ENCODE data around the gene C12orf42.
A peak's percentile ranks its signal among the peaks of the same experiment; 100 is the strongest.

Gene C12orf42

GRCh38 chr12:103495469-103496456 lies at the start of gene C12orf42:
C12orf42 (minus strand) TSS chr12:103495968; CDS start chr12:103478426, 17,542 bp downstream.
- peak in 1 of 2 donors; percentile 30 for DNase-seq (ENCODE audit: low read depth in 2 of 2)

GRCh38 chr12:103542078-103542477 lies 46.3 kb upstream of the C12orf42 start:
- no peak for DNase-seq (ENCODE audit: low read depth in 2 of 2)

GRCh38 chr12:103540319-103540718 lies 44.6 kb upstream of the C12orf42 start:
- no peak for DNase-seq (ENCODE audit: low read depth in 2 of 2)

GRCh38 chr12:103538397-103538796 lies 42.6 kb upstream of the C12orf42 start:
- no peak for DNase-seq (ENCODE audit: low read depth in 2 of 2)

GRCh38 chr12:103530307-103531066 lies 34.7 kb upstream of the C12orf42 start:
- DNase-seq (ENCODE audit: low read depth in 2 of 2) = no peak

GRCh38 chr12:103529306-103529705 lies 33.5 kb upstream of the C12orf42 start:
- DNase-seq (ENCODE audit: low read depth in 2 of 2) = no peak

- DNase-seq (ENCODE audit: low read depth in 2 of 2) = no peak
These were observed 28.6 kb upstream of the C12orf42 start for GRCh38 chr12:103524238-103524875.

- no peak for DNase-seq (ENCODE audit: low read depth in 2 of 2)
These were observed 28.0 kb upstream of the C12orf42 start for GRCh38 chr12:103523771-103524170.

- DNase-seq (ENCODE audit: low read depth in 2 of 2) = no peak
These were observed 25.0 kb upstream of the C12orf42 start for GRCh38 chr12:103520686-103521215.

GRCh38 chr12:103519632-103520031 lies 23.9 kb upstream of the C12orf42 start:
- no peak for DNase-seq (ENCODE audit: low read depth in 2 of 2)

- DNase-seq (ENCODE audit: low read depth in 2 of 2) = no peak
These were observed 23.1 kb upstream of the C12orf42 start for GRCh38 chr12:103518899-103519298.

- no peak for DNase-seq (ENCODE audit: low read depth in 2 of 2)
These were observed 21.4 kb upstream of the C12orf42 start for GRCh38 chr12:103517161-103517560.

- DNase-seq (ENCODE audit: low read depth in 2 of 2) = no peak
These were observed 19.6 kb upstream of the C12orf42 start for GRCh38 chr12:103515341-103515740.

- no peak for DNase-seq (ENCODE audit: low read depth in 2 of 2)
These were observed 18.1 kb upstream of the C12orf42 start for GRCh38 chr12:103513875-103514274.

- peak in 1 of 2 donors; percentile 60 for DNase-seq (ENCODE audit: low read depth in 2 of 2)
These were observed 9.8 kb upstream of the C12orf42 start for GRCh38 chr12:103505371-103506236.

GRCh38 chr12:103504606-103505005 lies 8.8 kb upstream of the C12orf42 start:
- DNase-seq (ENCODE audit: low read depth in 2 of 2) = no peak

GRCh38 chr12:103503546-103504480 lies 8.0 kb upstream of the C12orf42 start:
- DNase-seq (ENCODE audit: low read depth in 2 of 2) = no peak

- DNase-seq (ENCODE audit: low read depth in 2 of 2) = no peak
These were observed 5.7 kb upstream of the C12orf42 start for GRCh38 chr12:103501447-103501846.

GRCh38 chr12:103499571-103499970 lies 3.8 kb upstream of the C12orf42 start:
- no peak for DNase-seq (ENCODE audit: low read depth in 2 of 2)

GRCh38 chr12:103498990-103499389 lies 3.2 kb upstream of the C12orf42 start:
- no peak for DNase-seq (ENCODE audit: low read depth in 2 of 2)

Data from stimulated activated CD4-positive, alpha-beta T cell treated with anti-CD3 and anti-CD28 coated beads, Interleukin-4, amount 100 ng/mL, for 48 hours (primary cell).